Psoas muscle (tissue), 8 donors: Measurements from ENCODE around the gene NFXL1. TPM values are rescaled to one million over a fixed set of nuclear protein-coding genes. Genes with fewer than 3 reads are reported as not detected.

Source experiments
- ATAC-seq, 4 donors: fragments of 200-7000 bp; cut with Tn5 transposase; one replicate each; pipeline ENCODE4 v1.9.1; 2020; ENCODE audit warnings: moderate library complexity in 3 of 4, mild to moderate bottlenecking in 2 of 4
- DNase-seq, 2 donors: peaks; one replicate each; pipeline ENCODE4 v3.0.0-alpha.2; 2020
- H3K27ac ChIP-seq: fragments of 200-600 bp; one replicate; pipeline ENCODE4 v1.8.0; 2022
- H3K27me3 ChIP-seq, 3 donors: fragments of 200-600 bp in 1 of 3; one replicate each; pipeline versions ENCODE4 v1.6.1 to v1.8.0; 2013 to 2022; ENCODE audit warnings: low read length in 2 of 3, mild to moderate bottlenecking in 2 of 3, moderate library complexity in 1 of 3; ENCODE audit not compliant: insufficient read depth in 3 of 3
- H3K36me3 ChIP-seq, 2 donors: fragments of 200-600 bp in 1 of 2; one replicate each; pipeline versions ENCODE4 v1.6.1 to v1.8.0; 2013 to 2022; ENCODE audit warnings: low read depth in 1 of 2, mild to moderate bottlenecking in 1 of 2, moderate library complexity in 1 of 2; ENCODE audit not compliant: insufficient read depth in 1 of 2
- H3K4me1 ChIP-seq: fragments of 200-600 bp; one replicate; pipeline ENCODE4 v1.8.0; 2022
- H3K4me3 ChIP-seq: fragments of 200-600 bp; one replicate; pipeline ENCODE4 v1.8.0; 2022; ENCODE audit warnings: mild to moderate bottlenecking
- H3K9me3 ChIP-seq: fragments of 200-600 bp; one replicate; pipeline ENCODE4 v1.8.0; 2022
- CTCF ChIP-seq: fragments of 200-600 bp; IDR thresholded peaks from one replicate; pipeline ENCODE4 v1.8.0; 2022; ENCODE audit warnings: antibody characterized with exemption
- WGBS, 3 donors: extraction: QIAGEN DNeasy Blood & Tissue Kit; methylation state at CpG; one replicate each; pipeline versions ENCODE4 v1.1.6 to v1.1.7; 2013; 5-methylcytosine and 5-hydroxymethylcytosine counted together
- intact Hi-C, 2 donors: fragments of 100-400 bp; cut with DNase I; formaldehyde crosslinking; loops; one replicate each; pipeline versions ENCODE4 v1.11.0 to v1.14.2; 2022
- polyA plus RNA-seq, 3 donors: library from polyadenylated mRNA; stranded (reverse); fragments of 200-250 nt; gene quantifications; one replicate each; pipeline ENCODE4 v1.2.3, GENCODE V29; 2013
- total RNA-seq, 4 donors: library from RNA; stranded (reverse); fragmentation: NEBNext Ultra II Directional in 2 of 4; extraction: Animal tissue kit (Norgen Biotek cat#: 25700) in 2 of 4; gene quantifications; one replicate each; pipeline versions ENCODE4 v1.2.1 to v1.2.4, GENCODE V29; 2021 to 2023
- donor health status: healthy with polysubstance abuse.
- donor health status: DM: no; HTN: no; CAD: no; lungs with moderate emphysema.
- donor health status: Bipolar disorder and iron deficiency.
- donor health status: healthy.
- donor health status: DM: yes; HTN: yes; CAD: no.
- donor health status: DM: no; HTN: no; CAD: no.
- donor health status: DM: no; HTN: no; CAD: no.
- donor health status: DM: yes; HTN: yes; CAD: no.

The NFXL1 gene
- total and polyA plus RNA-seq, 7 donors = 3.1 to 6.0 (median 4.9) TPM

GRCh38 chr4:47829438-47829837, 84.9 kb downstream of the NFXL1 start:
- Histone ChIP-seq H3K27me3 (peaks cover 0 to 4% (median 0%) of the 10 kb centered on the region in 3 donors), H3K27ac (no peak overlapping the region), H3K36me3 (no peaks in the 10 kb centered on the region), H3K9me3 (peaks cover 5% of the 10 kb centered on the region), H3K4me3 (no peak overlapping the region), H3K4me1 (peaks cover 12% of the 10 kb centered on the region)
- no peak for TF ChIP-seq CTCF
- DNase-seq = no peak
- intact Hi-C loops = no loop called here
- no peak for ATAC-seq

GRCh38 chr4:47827343-47828047, 86.9 kb downstream of the NFXL1 start:
- intact Hi-C loops = no loop called here
- 77 to 82% (median 79%) methylated on average over 2 of the region's 2 CpGs for WGBS, 3 donors
- no peaks in the 10 kb centered on the region for H3K36me3 ChIP-seq

GRCh38 chr4:47824840-47825239, 89.5 kb downstream of the NFXL1 start:
- DNase-seq (peak in 1 of 2 donors; percentile 19), ATAC-seq (peak; percentile 91 to 98 (median 97))
- H3K27ac ChIP-seq = peak overlapping the region; percentile 60
- H3K9me3 ChIP-seq = no peaks in the 10 kb centered on the region
- no peaks in the 10 kb centered on the region for H3K36me3 ChIP-seq
- peaks cover 5% of the 10 kb centered on the region for H3K4me1 ChIP-seq
- H3K27me3 ChIP-seq = no peaks in the 10 kb centered on the region
- WGBS, 3 donors = 22 to 34% (median 24%) methylated on average over 7 of the region's 7 CpGs
- H3K4me3 ChIP-seq = no peak overlapping the region
- no peak for TF ChIP-seq CTCF
- intact Hi-C loops = no loop called here

More at GRCh38 chr4:47827343-47828047, 86.9 kb downstream of the NFXL1 start:
- H3K27me3 ChIP-seq = no peaks in the 10 kb centered on the region
- no peak for DNase-seq
- H3K27ac ChIP-seq = no peak overlapping the region
- peaks cover 15% of the 10 kb centered on the region for H3K4me1 ChIP-seq
- no peak for TF ChIP-seq CTCF
- ATAC-seq = no peak
- no peaks in the 10 kb centered on the region for H3K9me3 ChIP-seq
- no peak overlapping the region for H3K4me3 ChIP-seq

- no peak overlapping the region for H3K4me3 ChIP-seq
- H3K36me3 ChIP-seq = no peaks in the 10 kb centered on the region
- H3K9me3 ChIP-seq = no peaks in the 10 kb centered on the region
- no peaks in the 10 kb centered on the region for H3K27me3 ChIP-seq
- intact Hi-C loops = no loop called here
- TF ChIP-seq CTCF = no peak
- H3K4me1 ChIP-seq = peaks cover under 1% of the 10 kb centered on the region
- 24 to 60% (median 39%) methylated on average over 1 of the region's 1 CpG for WGBS, 3 donors
- no peak for ATAC-seq
- DNase-seq = no peak
- no peak overlapping the region for H3K27ac ChIP-seq
Observed at GRCh38 chr4:47819178-47819577, 95.2 kb downstream of the NFXL1 start.

GRCh38 chr4:47817275-47817674, 97.1 kb downstream of the NFXL1 start:
- no peaks in the 10 kb centered on the region for H3K9me3 ChIP-seq
- H3K4me1 ChIP-seq = no peaks in the 10 kb centered on the region
- ATAC-seq (no peak), DNase-seq (no peak)
- no peak for TF ChIP-seq CTCF
- no peak overlapping the region for H3K27ac ChIP-seq
- no peaks in the 10 kb centered on the region for H3K27me3 ChIP-seq
- H3K36me3 ChIP-seq = no peaks in the 10 kb centered on the region
- intact Hi-C loops = no loop called here
- no peak overlapping the region for H3K4me3 ChIP-seq
